ENCODE results near the gene PDE4D.
"Not testable (repeated sequence)": the region's sequence is repeated elsewhere in the genome, so short reads cannot be mapped to it uniquely, and the experiment has no call there.

The PDE4D gene

GRCh38 chr5:59748036-59748663, 145.4 kb downstream of the PDE4D start:
- H3K4me1 ChIP-seq (ENCODE audit: control insufficient read depth, insufficient read depth, low read length) = not testable (repeated sequence)

GRCh38 chr5:59746241-59746765, 147.2 kb downstream of the PDE4D start:
- H3K36me3 ChIP-seq (ENCODE audit: control insufficient read depth, insufficient read depth, low read length) = no peaks in the 10 kb centered on the region
- H3K9ac ChIP-seq (ENCODE audit: low read depth, low read length) = no peak overlapping the region

More at GRCh38 chr5:59748036-59748663, 145.4 kb downstream of the PDE4D start:
- not testable (repeated sequence) for H3K36me3 ChIP-seq (ENCODE audit: control insufficient read depth, insufficient read depth, low read length); H3K4me3 ChIP-seq (ENCODE audit: low read depth, low read length); H3K9ac ChIP-seq (ENCODE audit: low read depth, low read length); H3K9me3 ChIP-seq (ENCODE audit: control insufficient read depth, insufficient read depth, low read length); H3K27me3 ChIP-seq (ENCODE audit: control insufficient read depth, insufficient read depth, low read length)

GRCh38 chr5:59745415-59745863, 148.1 kb downstream of the PDE4D start:
- no peaks in the 10 kb centered on the region for H3K9me3 ChIP-seq (ENCODE audit: control insufficient read depth, insufficient read depth, low read length)
- no peaks in the 10 kb centered on the region for H3K27me3 ChIP-seq (ENCODE audit: control insufficient read depth, insufficient read depth, low read length)
- H3K36me3 ChIP-seq (ENCODE audit: control insufficient read depth, insufficient read depth, low read length) = no peaks in the 10 kb centered on the region
- H3K4me3 ChIP-seq (ENCODE audit: low read depth, low read length) = no peak overlapping the region
- no peak overlapping the region for H3K9ac ChIP-seq (ENCODE audit: low read depth, low read length)
- no peaks in the 10 kb centered on the region for H3K4me1 ChIP-seq (ENCODE audit: control insufficient read depth, insufficient read depth, low read length)

More at GRCh38 chr5:59746241-59746765, 147.2 kb downstream of the PDE4D start:
- Histone ChIP-seq H3K4me1 (ENCODE audit: control insufficient read depth, insufficient read depth, low read length) (no peaks in the 10 kb centered on the region), H3K4me3 (ENCODE audit: low read depth, low read length) (no peak overlapping the region), H3K27me3 (ENCODE audit: control insufficient read depth, insufficient read depth, low read length) (no peaks in the 10 kb centered on the region), H3K9me3 (ENCODE audit: control insufficient read depth, insufficient read depth, low read length) (no peaks in the 10 kb centered on the region)

- H3K27me3 ChIP-seq (ENCODE audit: control insufficient read depth, insufficient read depth, low read length) = no peaks in the 10 kb centered on the region
- no peaks in the 10 kb centered on the region for H3K4me1 ChIP-seq (ENCODE audit: control insufficient read depth, insufficient read depth, low read length)
- H3K4me3 ChIP-seq (ENCODE audit: low read depth, low read length) = no peak overlapping the region
- H3K9me3 ChIP-seq (ENCODE audit: control insufficient read depth, insufficient read depth, low read length) = no peaks in the 10 kb centered on the region
- no peak overlapping the region for H3K9ac ChIP-seq (ENCODE audit: low read depth, low read length)
- H3K36me3 ChIP-seq (ENCODE audit: control insufficient read depth, insufficient read depth, low read length) = no peaks in the 10 kb centered on the region
Observed at GRCh38 chr5:59744531-59744992, 149.0 kb downstream of the PDE4D start.

- no peaks in the 10 kb centered on the region for H3K36me3 ChIP-seq (ENCODE audit: control insufficient read depth, insufficient read depth, low read length)
- no peaks in the 10 kb centered on the region for H3K4me1 ChIP-seq (ENCODE audit: control insufficient read depth, insufficient read depth, low read length)
- H3K9me3 ChIP-seq (ENCODE audit: control insufficient read depth, insufficient read depth, low read length) = no peaks in the 10 kb centered on the region
- no peak overlapping the region for H3K4me3 ChIP-seq (ENCODE audit: low read depth, low read length)
- H3K9ac ChIP-seq (ENCODE audit: low read depth, low read length) = no peak overlapping the region
- H3K27me3 ChIP-seq (ENCODE audit: control insufficient read depth, insufficient read depth, low read length) = no peaks in the 10 kb centered on the region
Observed at GRCh38 chr5:59741599-59741998, 151.9 kb downstream of the PDE4D start.

- no peaks in the 10 kb centered on the region for H3K27me3 ChIP-seq (ENCODE audit: control insufficient read depth, insufficient read depth, low read length)
- no peaks in the 10 kb centered on the region for H3K36me3 ChIP-seq (ENCODE audit: control insufficient read depth, insufficient read depth, low read length)
- no peaks in the 10 kb centered on the region for H3K9me3 ChIP-seq (ENCODE audit: control insufficient read depth, insufficient read depth, low read length)
- H3K4me3 ChIP-seq (ENCODE audit: low read depth, low read length) = no peak overlapping the region
- H3K4me1 ChIP-seq (ENCODE audit: control insufficient read depth, insufficient read depth, low read length) = no peaks in the 10 kb centered on the region
- no peak overlapping the region for H3K9ac ChIP-seq (ENCODE audit: low read depth, low read length)
Observed at GRCh38 chr5:59738024-59738423, 155.5 kb downstream of the PDE4D start.

- no peak overlapping the region for H3K4me3 ChIP-seq (ENCODE audit: low read depth, low read length)
Observed at GRCh38 chr5:59732806-59733205, 160.7 kb downstream of the PDE4D start.

GRCh38 chr5:59732301-59732700, 161.2 kb downstream of the PDE4D start:
- H3K27me3 ChIP-seq (ENCODE audit: control insufficient read depth, insufficient read depth, low read length) = no peaks in the 10 kb centered on the region
- no peaks in the 10 kb centered on the region for H3K9me3 ChIP-seq (ENCODE audit: control insufficient read depth, insufficient read depth, low read length)
- peaks cover 2% of the 10 kb centered on the region for H3K4me1 ChIP-seq (ENCODE audit: control insufficient read depth, insufficient read depth, low read length)
- no peak overlapping the region for H3K9ac ChIP-seq (ENCODE audit: low read depth, low read length)
- no peak overlapping the region for H3K4me3 ChIP-seq (ENCODE audit: low read depth, low read length)
- H3K36me3 ChIP-seq (ENCODE audit: control insufficient read depth, insufficient read depth, low read length) = no peaks in the 10 kb centered on the region

More at GRCh38 chr5:59732806-59733205, 160.7 kb downstream of the PDE4D start:
- peaks cover 2% of the 10 kb centered on the region for H3K4me1 ChIP-seq (ENCODE audit: control insufficient read depth, insufficient read depth, low read length)
- no peaks in the 10 kb centered on the region for H3K27me3 ChIP-seq (ENCODE audit: control insufficient read depth, insufficient read depth, low read length)
- H3K9me3 ChIP-seq (ENCODE audit: control insufficient read depth, insufficient read depth, low read length) = no peaks in the 10 kb centered on the region
- H3K36me3 ChIP-seq (ENCODE audit: control insufficient read depth, insufficient read depth, low read length) = no peaks in the 10 kb centered on the region
- no peak overlapping the region for H3K9ac ChIP-seq (ENCODE audit: low read depth, low read length)

GRCh38 chr5:59731809-59732208, 161.7 kb downstream of the PDE4D start:
- H3K4me1 ChIP-seq (ENCODE audit: control insufficient read depth, insufficient read depth, low read length) = peaks cover 2% of the 10 kb centered on the region
- no peaks in the 10 kb centered on the region for H3K36me3 ChIP-seq (ENCODE audit: control insufficient read depth, insufficient read depth, low read length)
- no peak overlapping the region for H3K4me3 ChIP-seq (ENCODE audit: low read depth, low read length)
- H3K9ac ChIP-seq (ENCODE audit: low read depth, low read length) = no peak overlapping the region
- H3K27me3 ChIP-seq (ENCODE audit: control insufficient read depth, insufficient read depth, low read length) = no peaks in the 10 kb centered on the region
- no peaks in the 10 kb centered on the region for H3K9me3 ChIP-seq (ENCODE audit: control insufficient read depth, insufficient read depth, low read length)

GRCh38 chr5:59729820-59730219, 163.7 kb downstream of the PDE4D start:
- Histone ChIP-seq H3K9ac (ENCODE audit: low read depth, low read length) (no peak overlapping the region), H3K4me1 (ENCODE audit: control insufficient read depth, insufficient read depth, low read length) (peaks cover 2% of the 10 kb centered on the region), H3K27me3 (ENCODE audit: control insufficient read depth, insufficient read depth, low read length) (no peaks in the 10 kb centered on the region), H3K9me3 (ENCODE audit: control insufficient read depth, insufficient read depth, low read length) (no peaks in the 10 kb centered on the region), H3K4me3 (ENCODE audit: low read depth, low read length) (no peak overlapping the region), H3K36me3 (ENCODE audit: control insufficient read depth, insufficient read depth, low read length) (no peaks in the 10 kb centered on the region)

GRCh38 chr5:59729357-59729756, 164.2 kb downstream of the PDE4D start:
- Histone ChIP-seq H3K4me1 (ENCODE audit: control insufficient read depth, insufficient read depth, low read length) (peaks cover 2% of the 10 kb centered on the region), H3K36me3 (ENCODE audit: control insufficient read depth, insufficient read depth, low read length) (no peaks in the 10 kb centered on the region), H3K27me3 (ENCODE audit: control insufficient read depth, insufficient read depth, low read length) (no peaks in the 10 kb centered on the region), H3K4me3 (ENCODE audit: low read depth, low read length) (no peak overlapping the region), H3K9ac (ENCODE audit: low read depth, low read length) (no peak overlapping the region), H3K9me3 (ENCODE audit: control insufficient read depth, insufficient read depth, low read length) (no peaks in the 10 kb centered on the region)

GRCh38 chr5:59728356-59728755, 165.2 kb downstream of the PDE4D start:
- peaks cover 2% of the 10 kb centered on the region for H3K4me1 ChIP-seq (ENCODE audit: control insufficient read depth, insufficient read depth, low read length)

More at GRCh38 chr5:59728356-59728755, 165.2 kb downstream of the PDE4D start:
- H3K9ac ChIP-seq (ENCODE audit: low read depth, low read length) = no peak overlapping the region
- no peak overlapping the region for H3K4me3 ChIP-seq (ENCODE audit: low read depth, low read length)
- no peaks in the 10 kb centered on the region for H3K27me3 ChIP-seq (ENCODE audit: control insufficient read depth, insufficient read depth, low read length)
- no peaks in the 10 kb centered on the region for H3K9me3 ChIP-seq (ENCODE audit: control insufficient read depth, insufficient read depth, low read length)
- no peaks in the 10 kb centered on the region for H3K36me3 ChIP-seq (ENCODE audit: control insufficient read depth, insufficient read depth, low read length)
